IMR-90 (cell line): ENCODE data around the gene PIP4K2A. TPM values are rescaled to one million over a fixed set of nuclear protein-coding genes. Genes with fewer than 3 reads are reported as not detected.
A peak's percentile ranks its signal among the peaks of the same experiment; 100 is the strongest.

ENCODE experiments used
- ATAC-seq: fragments of 200-7000 bp; cut with Tn5 transposase; 2 replicates; pipeline ENCODE4 v1.9.1; 2020; ENCODE audit warnings: low read depth, mild to moderate bottlenecking, moderate library complexity
- BruUV-seq: library from RNA; stranded (reverse); fragments of 400-500 nt; replicated peaks from 2 replicates; lab custom pipeline; 2021; lab: Mats Ljungman, UMichigan
- CTCF ChIA-PET: fragments of 300-600 bp; formaldehyde crosslinking; extraction: SDS; loops from one replicate; lab custom pipeline; 2021; ENCODE audit warnings: antibody characterized with exemption; lab: Yijun Ruan, JAX
- POLR2A ChIA-PET: fragments of 300-600 bp; sonication (Branson Sonifier 250); formaldehyde crosslinking; loops from one replicate; lab custom pipeline; 2022; ENCODE audit warnings: antibody characterized with exemption; ENCODE audit not compliant: unreplicated experiment; lab: Charles Lee
- DNase-seq: peaks from one replicate; pipeline ENCODE4 v3.0.0; 2013
- H2AFZ ChIP-seq: replicated peaks from 2 replicates; pipeline ENCODE3; 2013; ENCODE audit warnings: low read length, mild to moderate bottlenecking; ENCODE audit not compliant: poor library complexity
- H2AK5ac ChIP-seq: 2 replicates; pipeline ENCODE4 v1.6.1; 2013; ENCODE audit warnings: low read depth, low read length, inconsistent platforms
- H2AK9ac ChIP-seq: replicated peaks from 2 replicates; pipeline ENCODE3; 2013; ENCODE audit warnings: mild to moderate bottlenecking, low read depth, low read length, moderate library complexity; ENCODE audit not compliant: poor library complexity
- H2BK120ac ChIP-seq: 2 replicates; pipeline ENCODE4 v1.6.1; 2013; ENCODE audit warnings: low read depth, low read length, inconsistent platforms
- H2BK15ac ChIP-seq: 3 replicates; pipeline ENCODE4 v1.6.1; 2013; ENCODE audit warnings: low read depth, low read length, inconsistent platforms
- H2BK20ac ChIP-seq: 2 replicates; pipeline ENCODE4 v1.6.1; 2013; ENCODE audit warnings: low read depth, mild to moderate bottlenecking, inconsistent platforms, low read length, moderate library complexity
- H2BK5ac ChIP-seq: 2 replicates; pipeline ENCODE4 v1.6.1; 2013; ENCODE audit warnings: mild to moderate bottlenecking, low read depth, low read length, inconsistent platforms; ENCODE audit not compliant: poor library complexity, severe bottlenecking
- H3K14ac ChIP-seq: replicated peaks from 2 replicates; pipeline ENCODE4 v1.6.1; 2013; ENCODE audit warnings: low read depth, low read length, inconsistent platforms
- H3K18ac ChIP-seq: 2 replicates; pipeline ENCODE4 v1.6.1; 2013; ENCODE audit warnings: low read depth, low read length, control low read depth
- H3K23ac ChIP-seq: 2 replicates; pipeline ENCODE4 v1.6.1; 2013; ENCODE audit warnings: low read depth, low read length, inconsistent platforms
- H3K27ac ChIP-seq: 2 replicates; pipeline ENCODE4 v1.5.1; 2013; ENCODE audit warnings: mild to moderate bottlenecking, control low read depth, low read length; ENCODE audit not compliant: insufficient read depth
- H3K27me3 ChIP-seq: 2 replicates; pipeline ENCODE4 v1.6.1; 2013; ENCODE audit warnings: low read length; ENCODE audit not compliant: control insufficient read depth, insufficient read depth
- H3K36me3 ChIP-seq: 2 replicates; pipeline ENCODE4 v1.6.1; 2013; ENCODE audit warnings: low read length, mixed read lengths; ENCODE audit not compliant: control insufficient read depth, insufficient read depth
- H3K4ac ChIP-seq: 2 replicates; pipeline ENCODE4 v1.6.1; 2013; ENCODE audit warnings: low read depth, low read length, inconsistent platforms
- H3K4me1 ChIP-seq: 2 replicates; pipeline ENCODE4 v1.6.1; 2013; ENCODE audit warnings: low read length, mixed read lengths; ENCODE audit not compliant: control insufficient read depth, insufficient read depth
- H3K4me2 ChIP-seq: 2 replicates; pipeline ENCODE4 v1.6.1; 2013; ENCODE audit warnings: low read depth, mild to moderate bottlenecking, control low read depth, low read length, moderate library complexity
- H3K4me3 ChIP-seq: 2 replicates; pipeline ENCODE4 v1.5.1; 2013; ENCODE audit warnings: low read depth, mild to moderate bottlenecking, control low read depth, low read length, moderate library complexity; ENCODE audit not compliant: insufficient read depth
- H3K56ac ChIP-seq: 2 replicates; pipeline ENCODE4 v1.6.1; 2013; ENCODE audit warnings: low read length, inconsistent platforms; ENCODE audit not compliant: insufficient read depth; ENCODE audit errors: extremely low read depth
- H3K79me1 ChIP-seq, 2 experiments: 2 replicates each; pipeline ENCODE4 v1.6.1; 2013; ENCODE audit warnings: low read length in 2 of 2, inconsistent platforms in 1 of 2, low read depth in 1 of 2
- H3K9ac ChIP-seq: 2 replicates; pipeline ENCODE4 v1.6.1; 2013; ENCODE audit warnings: low read depth, low read length, control low read depth
- H3K9me1 ChIP-seq: 2 replicates; pipeline ENCODE4 v1.6.1; 2013; ENCODE audit warnings: low read length, inconsistent platforms; ENCODE audit not compliant: insufficient read depth
- H3K9me3 ChIP-seq: 2 replicates; pipeline ENCODE4 v1.6.1; 2013; ENCODE audit warnings: low read length; ENCODE audit not compliant: control insufficient read depth, insufficient read depth
- H4K20me1 ChIP-seq: 2 replicates; pipeline ENCODE4 v1.6.1; 2013; ENCODE audit warnings: low read length, inconsistent platforms; ENCODE audit not compliant: insufficient read depth
- H4K5ac ChIP-seq: 2 replicates; pipeline ENCODE4 v1.6.1; 2013; ENCODE audit warnings: mild to moderate bottlenecking, low read depth, low read length, control low read depth
- H4K8ac ChIP-seq, 2 experiments: 2 replicates each; pipeline ENCODE4 v1.6.1; 2013; ENCODE audit warnings: low read depth in 2 of 2, low read length in 2 of 2, control low read depth in 1 of 2, inconsistent platforms in 1 of 2
- H4K91ac ChIP-seq: 2 replicates; pipeline ENCODE4 v1.6.1; 2013; ENCODE audit warnings: low read depth, low read length, inconsistent platforms; ENCODE audit not compliant: insufficient read depth
- BHLHE40 ChIP-seq: fragments of 150-350 bp; IDR thresholded peaks from 2 replicates; pipeline ENCODE4 v1.6.1; 2016; ENCODE audit warnings: mild to moderate bottlenecking, low read depth, low read length
- CEBPB ChIP-seq: IDR thresholded peaks from 2 replicates; pipeline ENCODE4 v1.6.1; 2012; ENCODE audit warnings: low read depth, low read length, improper control_type of control experiment
- CHD1 ChIP-seq: IDR thresholded peaks from 2 replicates; pipeline ENCODE4 v1.6.1; 2012; ENCODE audit warnings: low read depth, low read length, improper control_type of control experiment
- FOS ChIP-seq: fragments of 150-350 bp; IDR thresholded peaks from 2 replicates; pipeline ENCODE4 v1.6.1; 2016; ENCODE audit warnings: low read depth, low read length
- MAFK ChIP-seq: IDR thresholded peaks from 2 replicates; pipeline ENCODE4 v1.6.1; 2012; ENCODE audit warnings: low read depth, low read length, improper control_type of control experiment
- MAZ ChIP-seq: IDR thresholded peaks from 2 replicates; pipeline ENCODE4 v1.6.1; 2012; ENCODE audit warnings: low read depth, mild to moderate bottlenecking, low read length, improper control_type of control experiment, moderate library complexity, borderline replicate concordance
- MXI1 ChIP-seq: IDR thresholded peaks from 2 replicates; pipeline ENCODE4 v1.6.1; 2012; ENCODE audit warnings: low read depth, mild to moderate bottlenecking, low read length, moderate library complexity, borderline replicate concordance
- NFE2L2 ChIP-seq: fragments of 150-350 bp; IDR thresholded peaks from 2 replicates; pipeline ENCODE4 v1.6.1; 2016; ENCODE audit warnings: low read depth, mild to moderate bottlenecking, low read length
- POLR2A ChIP-seq: IDR thresholded peaks from 2 replicates; pipeline ENCODE4 v1.6.1; 2012; ENCODE audit warnings: mild to moderate bottlenecking, low read depth, low read length
- RAD21 ChIP-seq: IDR thresholded peaks from 2 replicates; pipeline ENCODE4 v1.6.1; 2012; ENCODE audit warnings: low read length, improper control_type of control experiment
- RCOR1 ChIP-seq: IDR thresholded peaks from 2 replicates; pipeline ENCODE4 v1.6.1; 2012; ENCODE audit warnings: mild to moderate bottlenecking, low read length, improper control_type of control experiment; ENCODE audit not compliant: insufficient replicate concordance
- RFX5 ChIP-seq: IDR thresholded peaks from 2 replicates; pipeline ENCODE4 v1.8.0; 2012; ENCODE audit warnings: low read depth, mild to moderate bottlenecking, low read length, moderate library complexity
- SMC3 ChIP-seq: fragments of 150-350 bp; IDR thresholded peaks from 2 replicates; pipeline ENCODE4 v1.6.1; 2016; ENCODE audit warnings: low read depth, mild to moderate bottlenecking, antibody characterized with exemption, low read length, moderate library complexity
- WGBS, 2 experiments: methylation state at CpG; one replicate each; pipeline versions ENCODE4 v1.1.5 to v1.1.7; 2013; ENCODE audit warnings: missing lambda C conversion rate in 2 of 2; ENCODE audit not compliant: insufficient read length in 1 of 2; ENCODE audit errors: extremely low coverage in 2 of 2; 5-methylcytosine and 5-hydroxymethylcytosine counted together
- dilution Hi-C: fragments of 300-500 bp; cut with HindIII; formaldehyde crosslinking; loops from one replicate; pipeline ENCODE4 v1.14.3; 2018; ENCODE audit warnings: low sequenced_read_pairs; ENCODE audit not compliant: unreplicated experiment
- in situ Hi-C: fragments of 300-500 bp; cut with MboI; formaldehyde crosslinking; loops from 3 replicates; pipeline ENCODE4 v1.14.3; 2019; ENCODE audit warnings: low sequenced_read_pairs, inconsistent platforms, mixed read lengths
- intact Hi-C: fragments of 100-400 bp; cut with micrococcal nuclease; formaldehyde crosslinking; loops from 2 replicates; pipeline ENCODE4 v1.10.0; 2022
- polyA plus RNA-seq, 3 experiments: library from polyadenylated mRNA; depleted of rRNA; stranded (reverse); fragments of >200 nt; gene quantifications; 2 replicates each; pipeline ENCODE4 v1.2.3, GENCODE V29; 2012; ENCODE audit warnings: low replicate concordance in 1 of 3
- total RNA-seq: library from RNA; depleted of rRNA; stranded (reverse); fragments of >200 nt; gene quantifications from 2 replicates; pipeline ENCODE4 v1.2.3, GENCODE V29; 2012
- TF ChIP-seq, protein P1 (sequence below): fragments of 150-350 bp; IDR thresholded peaks from 2 replicates; pipeline ENCODE4 v1.6.1; 2017; ENCODE audit warnings: mild to moderate bottlenecking, antibody characterized with exemption, low read length, low read depth
- TF ChIP-seq, protein P2 (sequence below): conservative IDR thresholded peaks from 2 replicates; pipeline ENCODE4 v1.5.1; 2012; ENCODE audit warnings: mild to moderate bottlenecking, low read depth, low read length, improper control_type of control experiment

Gene PIP4K2A
- total and polyA plus RNA-seq, 2 of the 4 experiments (the other 2 are of a cell fraction): 9.8 to 18.1 TPM

GRCh38 chr10:22644222-22644621 is 70.2 kb downstream of the PIP4K2A start:
- in situ Hi-C loops: no loop called here
- no peak overlapping the region for H3K27ac ChIP-seq
- H4K20me1 ChIP-seq: peaks cover 14% of the 10 kb centered on the region; the same call in 1 of the 2 replicates
- DNase-seq (no peak), ATAC-seq (no peak)
- H2AFZ ChIP-seq: peak overlapping the region; percentile 9
- no peak overlapping the region for H2BK5ac ChIP-seq
- H3K4ac ChIP-seq: no peak overlapping the region
- peaks cover 40 to 56% of the 10 kb centered on the region in 2 experiments for H3K79me1 ChIP-seq
- no TSS peak for BruUV-seq
- peaks cover 15% of the 10 kb centered on the region for H3K4me1 ChIP-seq
- H3K9me3 ChIP-seq: no peaks in the 10 kb centered on the region
- no peak overlapping the region for H3K9ac ChIP-seq
- no peak overlapping the region for H2BK20ac ChIP-seq
- dilution Hi-C loops: no loop called here
- H3K36me3 ChIP-seq: no peaks in the 10 kb centered on the region
- POLR2A ChIA-PET: no interaction called here
- H3K9me1 ChIP-seq: peaks cover 5% of the 10 kb centered on the region; the same call in 1 of the 2 replicates
- TF ChIP-seq NFE2L2: no peak
- TF ChIP-seq, protein P1, sequence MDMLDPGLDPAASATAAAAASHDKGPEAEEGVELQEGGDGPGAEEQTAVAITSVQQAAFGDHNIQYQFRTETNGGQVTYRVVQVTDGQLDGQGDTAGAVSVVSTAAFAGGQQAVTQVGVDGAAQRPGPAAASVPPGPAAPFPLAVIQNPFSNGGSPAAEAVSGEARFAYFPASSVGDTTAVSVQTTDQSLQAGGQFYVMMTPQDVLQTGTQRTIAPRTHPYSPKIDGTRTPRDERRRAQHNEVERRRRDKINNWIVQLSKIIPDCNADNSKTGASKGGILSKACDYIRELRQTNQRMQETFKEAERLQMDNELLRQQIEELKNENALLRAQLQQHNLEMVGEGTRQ: no peak
- TF ChIP-seq RAD21: no peak
- TF ChIP-seq, protein P2, sequence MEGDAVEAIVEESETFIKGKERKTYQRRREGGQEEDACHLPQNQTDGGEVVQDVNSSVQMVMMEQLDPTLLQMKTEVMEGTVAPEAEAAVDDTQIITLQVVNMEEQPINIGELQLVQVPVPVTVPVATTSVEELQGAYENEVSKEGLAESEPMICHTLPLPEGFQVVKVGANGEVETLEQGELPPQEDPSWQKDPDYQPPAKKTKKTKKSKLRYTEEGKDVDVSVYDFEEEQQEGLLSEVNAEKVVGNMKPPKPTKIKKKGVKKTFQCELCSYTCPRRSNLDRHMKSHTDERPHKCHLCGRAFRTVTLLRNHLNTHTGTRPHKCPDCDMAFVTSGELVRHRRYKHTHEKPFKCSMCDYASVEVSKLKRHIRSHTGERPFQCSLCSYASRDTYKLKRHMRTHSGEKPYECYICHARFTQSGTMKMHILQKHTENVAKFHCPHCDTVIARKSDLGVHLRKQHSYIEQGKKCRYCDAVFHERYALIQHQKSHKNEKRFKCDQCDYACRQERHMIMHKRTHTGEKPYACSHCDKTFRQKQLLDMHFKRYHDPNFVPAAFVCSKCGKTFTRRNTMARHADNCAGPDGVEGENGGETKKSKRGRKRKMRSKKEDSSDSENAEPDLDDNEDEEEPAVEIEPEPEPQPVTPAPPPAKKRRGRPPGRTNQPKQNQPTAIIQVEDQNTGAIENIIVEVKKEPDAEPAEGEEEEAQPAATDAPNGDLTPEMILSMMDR: no peak
- no peak for TF ChIP-seq SMC3
- TF ChIP-seq RFX5: no peak
- no peak for TF ChIP-seq RCOR1
- no peak for TF ChIP-seq CEBPB
- no peak for TF ChIP-seq MAFK
- TF ChIP-seq CHD1: no peak
- no peak for TF ChIP-seq POLR2A
- no peak for TF ChIP-seq FOS
- no peak for TF ChIP-seq BHLHE40
- TF ChIP-seq MXI1: no peak
- TF ChIP-seq MAZ: no peak
- no peak overlapping the region for H4K5ac ChIP-seq
- H3K23ac ChIP-seq: no peak overlapping the region
- intact Hi-C loops: no loop called here
- H3K56ac ChIP-seq: no peak overlapping the region
- no peak overlapping the region for H2AK9ac ChIP-seq
- H3K14ac ChIP-seq: no peak overlapping the region
- H3K4me3 ChIP-seq: no peak overlapping the region
- WGBS, 2 experiments: 100% methylated on average over 2 of the region's 3 CpGs; no CpG with 5 or more reads in 1 of the 2 experiments
- H2BK120ac ChIP-seq: no peak overlapping the region
- H2BK15ac ChIP-seq: no peak overlapping the region
- H3K18ac ChIP-seq: no peak overlapping the region
- CTCF ChIA-PET: no interaction called here
- H4K91ac ChIP-seq: no peak overlapping the region
- no peak overlapping the region for H4K8ac ChIP-seq
- H3K4me2 ChIP-seq: no peak overlapping the region
- H3K27me3 ChIP-seq: no peaks in the 10 kb centered on the region
- H2AK5ac ChIP-seq: no peak overlapping the region; the same call in 1 of the 2 replicates
